H1 (cell line): ENCODE measurements around the gene PSMB3. TPM values are rescaled to one million over a fixed set of nuclear protein-coding genes. Genes with fewer than 3 reads are reported as not detected.

Experiments
- EGR1 ChIP-seq: IDR thresholded peaks from 2 replicates; pipeline ENCODE4 v1.6.1; 2011; ENCODE audit warnings: low read depth, low read length, borderline replicate concordance
- POLR2AphosphoS5 ChIP-seq: IDR thresholded peaks from 2 replicates; pipeline ENCODE4 v1.6.1; 2011; ENCODE audit warnings: low read depth, low read length
- ZNF274 ChIP-seq: IDR thresholded peaks from 2 replicates; pipeline ENCODE4 v1.7.0; 2012; ENCODE audit warnings: low read length, borderline replicate concordance; ENCODE audit errors: extremely low read depth
- polyA plus RNA-seq, 7 experiments: library from polyadenylated mRNA; depleted of rRNA in 3 of 7; stranded (reverse) in 5 of 7; unstranded in 2 of 7; fragments of >200 nt in 5 of 7; fragments of 200-250 nt in 2 of 7; gene quantifications; 1 replicate in 5 of 7; 2 replicates in 1 of 7; 4 replicates in 1 of 7; pipeline versions ENCODE4 v1.2.1 to v1.2.3, GENCODE V29; 2011 to 2013; ENCODE audit warnings: missing spikeins in 2 of 7, mixed read lengths in 2 of 7
- total RNA-seq: library from RNA; stranded (reverse); fragmentation: NEBNext Ultra II Directional; extraction: Animal tissue kit (Norgen Biotek cat#: 25700); gene quantifications from 2 replicates; pipeline ENCODE4 v1.2.1, GENCODE V29; 2021

PSMB3 gene
- total and polyA plus RNA-seq, 2 of the 8 experiments (the other 6 are each of a cell fraction or from before 2014, with no cell fraction given): 291 to 914 TPM

DNA sequence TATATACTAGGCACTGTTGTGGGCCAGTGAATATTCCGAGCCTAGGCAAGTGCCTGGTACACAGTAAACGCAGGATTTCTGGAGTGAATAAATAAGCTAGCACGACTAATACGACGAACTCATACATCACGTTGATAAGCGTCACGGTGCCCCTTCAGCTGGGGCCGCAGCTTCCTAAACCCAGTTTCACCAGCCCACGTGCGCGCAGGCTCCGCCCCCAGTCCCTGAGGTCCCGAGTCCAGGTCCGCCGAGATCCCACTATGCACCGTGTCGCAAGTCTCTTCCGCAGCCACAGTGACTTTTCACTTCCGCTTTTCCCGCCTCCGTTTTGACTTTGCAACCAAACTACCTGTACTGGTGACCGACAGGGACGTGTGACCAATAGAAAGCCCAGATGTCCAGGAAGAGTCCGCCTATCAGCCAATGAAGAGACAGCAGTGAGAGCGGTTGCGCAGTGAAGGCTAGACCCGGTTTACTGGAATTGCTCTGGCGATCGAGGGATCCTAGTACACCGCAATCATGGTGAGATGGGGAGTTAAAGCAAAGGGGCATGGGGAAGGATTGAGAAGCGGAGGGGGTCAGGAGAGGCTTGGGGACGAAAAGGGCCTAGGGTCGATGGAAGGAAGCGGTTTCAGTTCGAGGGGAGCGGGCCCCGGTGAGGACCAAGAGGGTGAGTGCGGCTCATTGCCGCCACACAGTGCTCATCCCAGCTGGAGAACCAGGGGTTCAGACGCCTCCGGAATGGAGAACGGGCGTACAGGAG lies at the start of gene PSMB3 (continued):
- TF ChIP-seq EGR1: 0 out of 2 replicates have a peak, but pooled peaks have one; percentile 39
- peak; percentile 45; the same call in 1 of the 2 replicates for TF ChIP-seq POLR2AphosphoS5
- TF ChIP-seq ZNF274: no peak
- TF ChIP-seq, all 59 proteins: peak for 23
